ENCODE results near the gene MTHFD1.

Gene MTHFD1

GRCh38 chr14:64474041-64474440 is 85.9 kb downstream of the MTHFD1 start:
- no peak for DNase-seq (ENCODE audit: low read depth in 1 of 2, low spot score in 1 of 2)
- Histone ChIP-seq H3K27ac (replicated peaks) (no peak overlapping the region), H3K27me3 (ENCODE audit: insufficient read depth, poor library complexity, severe bottlenecking) (no peaks in the 10 kb centered on the region), H3K4me3 (replicated peaks; ENCODE audit: insufficient read depth, low read length) (no peak overlapping the region)
- TF ChIP-seq POLR2AphosphoS5 (IDR thresholded peaks at IDR 0.05; ENCODE audit: low read depth), result no peak
- no peak for TF ChIP-seq SPI1 (IDR thresholded peaks at IDR 0.05; ENCODE audit: borderline replicate concordance, low read depth)
- TF ChIP-seq CTCF (IDR thresholded peaks at IDR 0.05; ENCODE audit: insufficient read depth, low read length), result no peak
- TF ChIP-seq, protein P1, sequence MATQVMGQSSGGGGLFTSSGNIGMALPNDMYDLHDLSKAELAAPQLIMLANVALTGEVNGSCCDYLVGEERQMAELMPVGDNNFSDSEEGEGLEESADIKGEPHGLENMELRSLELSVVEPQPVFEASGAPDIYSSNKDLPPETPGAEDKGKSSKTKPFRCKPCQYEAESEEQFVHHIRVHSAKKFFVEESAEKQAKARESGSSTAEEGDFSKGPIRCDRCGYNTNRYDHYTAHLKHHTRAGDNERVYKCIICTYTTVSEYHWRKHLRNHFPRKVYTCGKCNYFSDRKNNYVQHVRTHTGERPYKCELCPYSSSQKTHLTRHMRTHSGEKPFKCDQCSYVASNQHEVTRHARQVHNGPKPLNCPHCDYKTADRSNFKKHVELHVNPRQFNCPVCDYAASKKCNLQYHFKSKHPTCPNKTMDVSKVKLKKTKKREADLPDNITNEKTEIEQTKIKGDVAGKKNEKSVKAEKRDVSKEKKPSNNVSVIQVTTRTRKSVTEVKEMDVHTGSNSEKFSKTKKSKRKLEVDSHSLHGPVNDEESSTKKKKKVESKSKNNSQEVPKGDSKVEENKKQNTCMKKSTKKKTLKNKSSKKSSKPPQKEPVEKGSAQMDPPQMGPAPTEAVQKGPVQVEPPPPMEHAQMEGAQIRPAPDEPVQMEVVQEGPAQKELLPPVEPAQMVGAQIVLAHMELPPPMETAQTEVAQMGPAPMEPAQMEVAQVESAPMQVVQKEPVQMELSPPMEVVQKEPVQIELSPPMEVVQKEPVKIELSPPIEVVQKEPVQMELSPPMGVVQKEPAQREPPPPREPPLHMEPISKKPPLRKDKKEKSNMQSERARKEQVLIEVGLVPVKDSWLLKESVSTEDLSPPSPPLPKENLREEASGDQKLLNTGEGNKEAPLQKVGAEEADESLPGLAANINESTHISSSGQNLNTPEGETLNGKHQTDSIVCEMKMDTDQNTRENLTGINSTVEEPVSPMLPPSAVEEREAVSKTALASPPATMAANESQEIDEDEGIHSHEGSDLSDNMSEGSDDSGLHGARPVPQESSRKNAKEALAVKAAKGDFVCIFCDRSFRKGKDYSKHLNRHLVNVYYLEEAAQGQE (IDR thresholded peaks at IDR 0.05; ENCODE audit: insufficient replicate concordance, low read depth), result no peak
- no peak for TF ChIP-seq GABPA (IDR thresholded peaks at IDR 0.05; ENCODE audit: low read depth)

GRCh38 chr14:64474698-64475097 is 86.5 kb downstream of the MTHFD1 start:
- TF ChIP-seq SPI1 (IDR thresholded peaks at IDR 0.05; ENCODE audit: borderline replicate concordance, low read depth) (no peak), CTCF (IDR thresholded peaks at IDR 0.05; ENCODE audit: insufficient read depth, low read length) (no peak), POLR2AphosphoS5 (IDR thresholded peaks at IDR 0.05; ENCODE audit: low read depth) (no peak), GABPA (IDR thresholded peaks at IDR 0.05; ENCODE audit: low read depth) (no peak)
- TF ChIP-seq, protein P1 (IDR thresholded peaks at IDR 0.05; ENCODE audit: insufficient replicate concordance, low read depth), result no peak
- DNase-seq (ENCODE audit: low read depth in 1 of 2, low spot score in 1 of 2), result no peak
- Histone ChIP-seq H3K4me3 (replicated peaks; ENCODE audit: insufficient read depth, low read length) (no peak overlapping the region), H3K27me3 (ENCODE audit: insufficient read depth, poor library complexity, severe bottlenecking) (no peaks in the 10 kb centered on the region), H3K27ac (replicated peaks) (no peak overlapping the region)

GRCh38 chr14:64475585-64476273 is 87.6 kb downstream of the MTHFD1 start:
- no peak for DNase-seq (ENCODE audit: low read depth in 1 of 2, low spot score in 1 of 2)
- Histone ChIP-seq H3K27me3 (ENCODE audit: insufficient read depth, poor library complexity, severe bottlenecking) (no peaks in the 10 kb centered on the region), H3K4me3 (replicated peaks; ENCODE audit: insufficient read depth, low read length) (no peak overlapping the region), H3K27ac (replicated peaks) (no peak overlapping the region)
- TF ChIP-seq POLR2AphosphoS5 (IDR thresholded peaks at IDR 0.05; ENCODE audit: low read depth) (no peak), CTCF (IDR thresholded peaks at IDR 0.05; ENCODE audit: insufficient read depth, low read length) (no peak), GABPA (IDR thresholded peaks at IDR 0.05; ENCODE audit: low read depth) (no peak), SPI1 (IDR thresholded peaks at IDR 0.05; ENCODE audit: borderline replicate concordance, low read depth) (no peak)
- TF ChIP-seq, protein P1 (IDR thresholded peaks at IDR 0.05; ENCODE audit: insufficient replicate concordance, low read depth), result no peak
